CD1c-positive myeloid dendritic cell (primary cell): ENCODE data around the gene BRCA2.

Experiments
- DNase-seq: peaks from one replicate; pipeline ENCODE4 v3.0.0-alpha.2; 2016; ENCODE audit errors: extremely low spot score

BRCA2 gene, protein sequence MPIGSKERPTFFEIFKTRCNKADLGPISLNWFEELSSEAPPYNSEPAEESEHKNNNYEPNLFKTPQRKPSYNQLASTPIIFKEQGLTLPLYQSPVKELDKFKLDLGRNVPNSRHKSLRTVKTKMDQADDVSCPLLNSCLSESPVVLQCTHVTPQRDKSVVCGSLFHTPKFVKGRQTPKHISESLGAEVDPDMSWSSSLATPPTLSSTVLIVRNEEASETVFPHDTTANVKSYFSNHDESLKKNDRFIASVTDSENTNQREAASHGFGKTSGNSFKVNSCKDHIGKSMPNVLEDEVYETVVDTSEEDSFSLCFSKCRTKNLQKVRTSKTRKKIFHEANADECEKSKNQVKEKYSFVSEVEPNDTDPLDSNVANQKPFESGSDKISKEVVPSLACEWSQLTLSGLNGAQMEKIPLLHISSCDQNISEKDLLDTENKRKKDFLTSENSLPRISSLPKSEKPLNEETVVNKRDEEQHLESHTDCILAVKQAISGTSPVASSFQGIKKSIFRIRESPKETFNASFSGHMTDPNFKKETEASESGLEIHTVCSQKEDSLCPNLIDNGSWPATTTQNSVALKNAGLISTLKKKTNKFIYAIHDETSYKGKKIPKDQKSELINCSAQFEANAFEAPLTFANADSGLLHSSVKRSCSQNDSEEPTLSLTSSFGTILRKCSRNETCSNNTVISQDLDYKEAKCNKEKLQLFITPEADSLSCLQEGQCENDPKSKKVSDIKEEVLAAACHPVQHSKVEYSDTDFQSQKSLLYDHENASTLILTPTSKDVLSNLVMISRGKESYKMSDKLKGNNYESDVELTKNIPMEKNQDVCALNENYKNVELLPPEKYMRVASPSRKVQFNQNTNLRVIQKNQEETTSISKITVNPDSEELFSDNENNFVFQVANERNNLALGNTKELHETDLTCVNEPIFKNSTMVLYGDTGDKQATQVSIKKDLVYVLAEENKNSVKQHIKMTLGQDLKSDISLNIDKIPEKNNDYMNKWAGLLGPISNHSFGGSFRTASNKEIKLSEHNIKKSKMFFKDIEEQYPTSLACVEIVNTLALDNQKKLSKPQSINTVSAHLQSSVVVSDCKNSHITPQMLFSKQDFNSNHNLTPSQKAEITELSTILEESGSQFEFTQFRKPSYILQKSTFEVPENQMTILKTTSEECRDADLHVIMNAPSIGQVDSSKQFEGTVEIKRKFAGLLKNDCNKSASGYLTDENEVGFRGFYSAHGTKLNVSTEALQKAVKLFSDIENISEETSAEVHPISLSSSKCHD (N-terminal part only)

DNA sequence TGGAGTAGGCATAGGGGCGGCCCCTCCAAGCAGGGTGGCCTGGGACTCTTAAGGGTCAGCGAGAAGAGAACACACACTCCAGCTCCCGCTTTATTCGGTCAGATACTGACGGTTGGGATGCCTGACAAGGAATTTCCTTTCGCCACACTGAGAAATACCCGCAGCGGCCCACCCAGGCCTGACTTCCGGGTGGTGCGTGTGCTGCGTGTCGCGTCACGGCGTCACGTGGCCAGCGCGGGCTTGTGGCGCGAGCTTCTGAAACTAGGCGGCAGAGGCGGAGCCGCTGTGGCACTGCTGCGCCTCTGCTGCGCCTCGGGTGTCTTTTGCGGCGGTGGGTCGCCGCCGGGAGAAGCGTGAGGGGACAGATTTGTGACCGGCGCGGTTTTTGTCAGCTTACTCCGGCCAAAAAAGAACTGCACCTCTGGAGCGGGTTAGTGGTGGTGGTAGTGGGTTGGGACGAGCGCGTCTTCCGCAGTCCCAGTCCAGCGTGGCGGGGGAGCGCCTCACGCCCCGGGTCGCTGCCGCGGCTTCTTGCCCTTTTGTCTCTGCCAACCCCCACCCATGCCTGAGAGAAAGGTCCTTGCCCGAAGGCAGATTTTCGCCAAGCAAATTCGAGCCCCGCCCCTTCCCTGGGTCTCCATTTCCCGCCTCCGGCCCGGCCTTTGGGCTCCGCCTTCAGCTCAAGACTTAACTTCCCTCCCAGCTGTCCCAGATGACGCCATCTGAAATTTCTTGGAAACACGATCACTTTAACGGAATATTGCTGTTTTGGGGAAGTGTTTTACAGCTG lies at the start of gene BRCA2, which contains the start of gene ZAR1L:
BRCA2 (plus strand) TSS at position 271 of the 790 bp plus-strand sequence. CDS start 953 bp downstream, outside the sequence.
ZAR1L (minus strand) TSS at position 126 of the 790 bp plus-strand sequence. CDS start 3,438 bp downstream, outside the sequence.
- DNase-seq, result peak; percentile 98

DNA sequence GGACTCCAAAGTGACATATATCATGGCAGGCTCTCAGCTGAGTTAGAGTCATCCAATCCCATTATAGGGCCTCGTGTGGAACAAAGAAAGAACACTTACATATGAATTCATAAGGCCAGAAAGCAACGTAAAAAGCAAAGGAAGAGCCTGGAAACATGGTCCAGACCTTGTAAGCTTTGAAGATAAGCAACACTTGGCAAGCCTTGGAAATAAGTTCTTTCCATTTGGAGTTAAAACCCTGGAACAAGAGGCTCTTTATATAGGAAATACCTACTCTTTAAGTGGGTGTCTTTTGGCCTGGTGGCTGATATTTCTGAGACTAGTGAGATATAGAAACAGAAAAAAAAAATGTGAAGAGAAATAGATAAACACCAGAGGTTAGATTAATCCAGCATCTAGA lies 49.6 kb upstream of the BRCA2 start:
- no peak for DNase-seq

DNA sequence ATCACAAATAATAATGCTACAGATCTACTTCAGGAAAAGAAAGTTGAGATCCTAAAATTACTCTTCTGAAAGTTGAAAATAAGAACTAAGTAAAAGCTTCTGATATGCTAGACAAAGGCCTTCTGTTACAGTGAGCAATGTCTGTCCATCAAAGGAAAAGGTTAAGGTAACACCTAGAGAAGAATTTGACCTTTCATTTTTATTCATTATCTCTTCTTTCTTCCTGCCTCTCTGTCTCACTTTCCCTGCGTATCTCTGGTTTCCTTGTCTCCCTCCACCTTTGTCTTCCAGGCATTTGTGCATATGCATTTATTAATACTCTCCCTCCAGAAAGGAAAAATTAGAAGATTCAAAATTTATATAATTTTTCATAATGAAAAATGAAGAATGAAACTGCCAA lies 49.2 kb upstream of the BRCA2 start:
- DNase-seq, result no peak

DNA sequence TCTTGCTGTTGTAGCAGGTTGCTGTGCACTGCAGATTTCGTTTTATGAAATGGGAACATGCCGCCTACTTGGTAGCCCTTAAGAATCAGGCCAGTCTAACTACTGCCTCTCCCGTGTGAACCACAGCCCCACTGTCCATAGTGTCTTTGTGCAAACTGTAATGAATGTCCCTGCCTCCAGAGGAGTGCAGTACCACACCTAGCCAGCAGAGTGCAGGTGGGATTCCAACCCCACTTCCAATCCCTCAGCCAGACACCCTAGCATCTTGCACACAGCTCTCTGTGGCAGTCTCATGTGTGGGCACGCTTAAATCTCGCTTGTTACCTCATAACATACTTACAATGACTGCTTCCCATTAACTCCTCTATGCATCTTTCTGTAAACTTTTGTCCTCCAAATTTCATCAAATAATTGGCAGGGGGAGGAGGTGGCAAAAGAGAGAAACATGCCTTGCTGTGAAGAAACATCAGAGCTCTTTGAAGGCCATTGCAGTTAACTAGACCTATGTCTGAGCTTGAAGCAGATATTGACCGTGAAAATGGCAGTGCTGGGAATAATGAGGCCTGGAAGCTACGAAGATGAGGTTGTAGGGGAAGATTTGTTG lies 47.4 kb upstream of the BRCA2 start:
- DNase-seq, result no peak

DNA sequence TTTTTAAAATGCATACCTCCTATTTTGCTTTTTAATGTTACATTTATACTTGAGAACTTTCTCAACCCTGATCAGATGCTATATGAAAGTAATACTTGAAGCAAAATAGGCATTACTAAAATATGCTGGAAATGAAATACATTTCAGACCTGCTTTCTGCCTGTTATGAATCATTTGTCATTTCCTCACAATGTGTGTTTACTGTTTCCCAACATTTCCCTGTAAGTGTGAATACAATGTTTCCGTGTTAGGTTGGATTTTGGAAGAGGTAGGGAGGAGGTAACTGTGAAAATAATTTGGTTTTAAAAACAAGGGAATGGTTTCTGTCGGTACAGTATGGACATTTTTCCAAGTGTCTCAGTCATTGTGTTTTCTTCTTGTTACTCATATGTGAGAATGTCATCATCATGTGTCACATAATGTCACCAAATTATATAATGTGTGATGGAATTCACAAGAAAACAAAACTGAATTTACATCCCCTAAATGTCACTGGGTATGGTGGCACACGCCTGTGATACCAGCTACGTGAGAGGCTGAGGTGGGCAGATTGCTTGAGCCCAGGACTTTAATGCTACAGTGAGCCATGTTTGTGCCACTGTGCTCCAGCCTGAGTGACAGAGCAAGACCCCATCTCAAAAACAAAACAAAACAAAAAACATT lies 43.2 kb upstream of the BRCA2 start:
- no peak for DNase-seq

DNA sequence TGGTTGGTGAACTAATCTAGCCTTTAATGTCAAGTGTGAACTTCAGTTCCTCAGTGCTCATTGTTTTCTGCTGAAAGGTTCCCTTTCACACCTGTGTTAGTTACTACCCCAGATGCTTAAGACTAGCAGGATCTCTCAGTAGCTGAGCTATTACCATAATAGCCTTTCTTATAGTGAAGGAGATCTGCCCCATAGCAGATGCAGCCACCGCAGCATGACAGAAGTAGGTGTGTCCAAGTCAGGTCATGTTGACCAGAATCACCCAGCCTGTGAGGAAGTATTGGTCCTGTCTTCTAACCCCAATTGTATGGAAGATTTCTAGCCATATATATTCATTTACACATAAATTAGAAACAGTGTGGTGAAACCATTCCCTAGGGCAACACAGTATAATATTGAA lies 37.5 kb upstream of the BRCA2 start:
- DNase-seq, result no peak

DNA sequence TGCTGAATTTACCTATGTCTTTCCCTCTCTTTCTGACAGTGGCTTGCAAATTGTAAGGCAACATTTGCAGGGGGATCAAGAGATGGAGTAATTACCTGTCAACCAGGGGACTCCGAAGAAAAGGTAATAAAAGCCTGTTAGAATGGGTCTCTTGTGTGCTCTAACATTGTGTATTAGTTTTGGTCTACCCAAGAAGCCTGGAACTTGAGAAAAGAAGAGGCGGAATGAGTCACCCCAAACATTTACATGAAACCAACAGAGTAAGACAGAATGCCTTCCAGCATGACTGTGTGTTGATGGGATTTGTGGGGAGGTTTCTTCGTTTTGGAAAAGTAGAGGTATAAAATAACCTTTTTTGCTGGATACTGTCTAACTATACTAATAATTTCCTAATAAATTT lies 36.9 kb upstream of the BRCA2 start:
- no peak for DNase-seq

DNA sequence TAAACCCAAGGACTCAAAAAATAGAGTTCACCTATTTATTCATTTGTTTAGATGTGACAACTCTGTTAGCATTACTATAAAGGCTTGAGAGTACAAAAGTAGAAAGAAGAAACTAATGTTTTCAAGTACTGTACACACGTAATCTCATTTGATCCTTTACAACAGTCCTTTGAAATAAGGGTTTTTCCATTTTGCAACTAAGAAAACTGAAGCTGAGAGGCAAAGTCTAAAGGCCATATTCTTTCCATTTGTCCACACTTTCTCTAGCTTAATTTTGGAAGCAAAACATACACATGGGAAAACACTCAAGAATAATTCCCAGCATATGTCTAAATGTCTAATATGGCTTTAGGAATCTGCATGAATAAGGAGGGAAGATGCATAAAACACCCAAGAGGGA lies 34.2 kb upstream of the BRCA2 start:
- no peak for DNase-seq

DNA sequence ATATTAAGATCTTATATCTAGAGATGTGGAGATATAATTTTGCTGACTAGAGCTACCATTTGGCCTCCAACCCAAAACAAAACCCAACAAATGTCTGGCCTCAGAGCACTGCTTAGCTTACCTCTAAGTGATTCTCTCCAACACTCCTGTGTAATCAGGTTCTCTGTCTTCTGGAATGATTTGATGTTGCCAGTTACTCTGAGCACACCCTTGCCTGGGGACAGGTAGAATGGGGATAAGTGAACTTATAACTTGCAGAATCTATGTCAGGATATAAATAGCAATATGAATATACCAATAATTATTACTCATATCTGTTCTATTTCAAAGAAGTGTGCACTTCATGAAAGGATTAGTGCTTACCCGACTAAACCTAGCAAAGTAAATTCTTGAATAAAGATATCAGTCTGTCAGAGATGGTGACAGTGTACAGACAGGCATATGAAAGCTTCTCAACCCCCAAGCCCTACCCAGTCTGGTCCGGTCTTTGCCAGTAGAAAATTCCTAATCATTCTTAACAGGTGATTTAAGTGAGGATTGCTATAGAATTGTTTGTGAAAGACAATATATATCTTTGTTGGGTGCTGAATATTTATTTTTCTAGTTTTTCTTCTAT lies 33.1 kb upstream of the BRCA2 start:
- DNase-seq, result no peak

DNA sequence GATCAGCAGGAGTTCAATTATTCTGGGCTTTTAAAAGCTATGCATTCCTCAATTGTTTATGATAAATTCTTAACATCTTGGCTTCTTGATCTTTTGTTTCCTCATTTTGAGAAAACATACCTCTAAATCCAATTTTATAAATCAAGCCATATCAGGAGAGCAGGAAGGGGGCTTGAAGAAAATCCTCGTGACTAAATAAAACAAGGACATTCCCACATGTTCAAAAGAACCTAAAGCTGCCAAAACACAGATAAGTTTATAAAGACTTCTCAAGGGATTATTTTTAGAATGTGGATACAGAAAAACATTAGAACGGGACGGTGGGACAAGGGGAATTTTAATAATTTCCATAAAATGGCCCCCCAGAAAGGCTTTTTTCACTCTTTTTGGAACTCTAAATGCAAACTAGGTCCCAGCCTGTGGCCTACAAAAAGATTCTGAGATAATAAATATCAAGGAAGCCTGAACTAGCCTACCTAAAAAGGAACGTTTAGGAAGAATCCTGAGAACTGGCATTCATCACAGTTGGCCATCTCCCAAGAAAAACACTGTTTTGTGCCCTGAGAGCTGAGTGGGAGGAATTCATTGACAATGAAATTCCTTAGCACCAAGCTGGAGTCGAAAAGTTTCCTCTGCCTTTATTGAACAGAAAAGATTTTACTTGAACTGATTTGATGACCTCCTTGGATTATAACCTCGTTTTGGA lies 30.2 kb upstream of the BRCA2 start:
- DNase-seq, result no peak

DNA sequence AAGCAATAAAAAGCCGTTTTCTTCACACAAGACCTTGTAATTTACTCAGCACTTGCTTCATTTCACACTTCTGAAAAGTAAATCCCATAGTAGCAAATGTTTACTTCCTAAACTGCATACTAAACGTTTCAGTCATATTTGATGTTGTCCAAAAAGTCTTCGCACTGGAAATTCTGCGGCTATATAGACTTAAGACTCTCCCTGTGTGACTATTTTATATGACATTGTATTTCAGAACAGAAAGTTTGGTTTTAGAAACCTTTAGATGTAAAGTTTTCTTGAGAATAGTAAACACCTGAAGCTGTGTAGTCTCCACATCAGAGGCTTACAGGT lies 29.7 kb upstream of the BRCA2 start:
- DNase-seq, result no peak

DNA sequence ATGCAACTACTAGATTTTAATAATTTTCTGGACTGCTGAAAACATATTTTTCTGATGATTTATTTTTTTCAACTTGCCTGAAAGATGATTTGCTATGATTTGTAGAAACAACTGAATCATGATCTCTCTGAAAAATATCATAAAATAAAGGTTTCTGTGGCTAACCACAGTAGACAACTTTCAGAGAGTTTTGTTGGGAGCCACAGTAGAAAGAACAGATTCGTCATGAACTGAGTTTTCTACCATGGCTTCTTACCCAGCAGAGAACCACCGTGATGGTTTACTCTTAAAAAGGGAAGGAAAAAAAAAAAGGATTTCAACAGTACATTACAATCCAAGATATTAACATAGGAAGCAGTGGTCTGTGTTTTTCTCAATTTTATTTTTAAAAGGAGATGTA lies 18.1 kb upstream of the BRCA2 start:
- DNase-seq, result no peak

DNA sequence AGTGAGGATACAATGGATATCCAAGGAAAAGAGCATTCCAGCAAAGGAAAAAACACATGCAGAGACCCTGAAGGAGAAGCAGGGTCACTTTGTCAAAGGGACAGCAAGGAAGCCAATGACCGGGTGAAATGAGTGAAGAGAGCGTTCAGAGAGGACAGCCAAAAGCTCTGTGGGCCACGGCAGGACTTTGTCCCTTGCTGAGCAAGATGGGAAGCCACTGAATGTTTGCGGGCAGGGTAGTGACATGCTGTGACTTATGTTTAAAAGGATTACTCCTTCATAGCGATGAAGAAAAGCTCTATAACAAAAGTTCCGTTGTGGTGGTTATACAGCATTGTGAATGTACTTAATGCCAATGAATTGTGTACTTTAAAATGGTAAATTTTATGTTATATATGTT lies 16.6 kb upstream of the BRCA2 start:
- DNase-seq, result no peak

DNA sequence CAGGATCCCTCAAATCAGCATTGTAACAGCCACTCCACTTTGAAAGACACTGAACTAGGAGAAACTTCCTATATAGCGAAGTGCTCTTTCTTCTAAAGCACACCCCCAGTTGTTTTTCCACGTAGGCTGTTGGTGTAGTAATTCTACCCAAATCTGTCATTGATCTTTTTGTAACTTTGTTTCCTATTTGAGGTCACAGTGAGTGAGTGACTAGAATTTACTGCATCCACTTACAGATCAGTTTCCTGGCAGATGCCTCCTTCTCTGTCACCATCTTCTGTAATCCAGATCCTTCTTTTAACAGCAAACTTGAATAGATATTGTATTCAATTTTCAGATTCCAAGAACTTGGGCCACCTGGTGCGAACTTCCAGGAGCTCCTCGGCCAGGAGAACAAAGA lies 15.4 kb upstream of the BRCA2 start:
- no peak for DNase-seq

DNA sequence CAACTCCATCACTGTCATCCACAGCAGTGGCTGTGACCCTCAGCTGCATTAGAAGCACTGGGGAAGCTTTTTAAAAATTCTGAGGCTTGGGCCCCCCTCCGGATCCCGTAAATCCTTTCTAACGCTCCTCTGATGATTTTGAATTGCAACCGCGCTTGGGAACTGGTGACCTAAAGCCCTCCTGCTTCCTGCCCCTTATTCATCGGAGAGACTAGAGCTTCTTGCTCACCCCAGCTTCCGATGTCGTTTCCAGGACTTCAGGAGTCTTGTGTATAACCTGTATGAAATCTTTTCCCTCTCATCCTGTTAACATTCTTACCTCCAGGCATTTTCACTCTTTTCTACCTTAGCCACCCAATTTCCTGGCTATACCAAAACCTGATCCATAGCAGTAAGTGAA lies 14.9 kb upstream of the BRCA2 start:
- no peak for DNase-seq

DNA sequence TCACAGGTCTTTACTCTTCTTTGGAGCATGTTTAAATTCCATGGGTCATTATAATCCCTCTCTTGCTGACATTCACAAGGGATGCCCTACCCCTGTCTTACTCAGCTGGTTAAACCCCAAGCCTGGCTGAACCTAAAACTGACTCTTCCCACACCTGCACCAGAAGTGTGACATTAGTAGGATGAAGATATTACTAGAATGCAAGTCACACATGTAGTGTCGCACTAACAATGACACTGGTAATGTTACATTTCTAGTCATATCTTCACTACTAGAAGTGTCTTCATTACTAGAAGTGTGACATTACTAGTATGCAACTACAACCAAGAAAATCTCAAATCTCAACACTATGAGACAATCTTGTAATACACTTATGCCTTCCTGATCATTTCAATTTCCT lies 14.4 kb upstream of the BRCA2 start:
- no peak for DNase-seq

DNA sequence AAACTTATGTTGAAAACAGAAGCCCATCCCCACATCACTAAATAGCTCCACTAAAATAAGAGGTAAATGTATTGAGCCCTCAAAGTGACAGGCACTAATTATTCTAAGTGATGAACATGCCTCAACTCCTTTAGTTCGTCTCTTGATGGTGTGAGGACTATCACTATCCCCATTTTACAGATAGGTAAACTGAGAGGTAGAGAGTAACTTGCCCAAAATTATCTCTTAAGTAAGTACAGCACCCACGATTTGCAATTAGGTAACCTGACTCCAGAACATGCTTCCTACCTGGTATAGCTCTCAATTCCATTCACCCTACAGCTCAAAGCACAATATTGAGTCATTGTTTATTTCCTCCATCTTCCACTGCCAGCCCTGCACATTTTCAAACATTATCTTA lies 12.8 kb upstream of the BRCA2 start:
- no peak for DNase-seq

DNA sequence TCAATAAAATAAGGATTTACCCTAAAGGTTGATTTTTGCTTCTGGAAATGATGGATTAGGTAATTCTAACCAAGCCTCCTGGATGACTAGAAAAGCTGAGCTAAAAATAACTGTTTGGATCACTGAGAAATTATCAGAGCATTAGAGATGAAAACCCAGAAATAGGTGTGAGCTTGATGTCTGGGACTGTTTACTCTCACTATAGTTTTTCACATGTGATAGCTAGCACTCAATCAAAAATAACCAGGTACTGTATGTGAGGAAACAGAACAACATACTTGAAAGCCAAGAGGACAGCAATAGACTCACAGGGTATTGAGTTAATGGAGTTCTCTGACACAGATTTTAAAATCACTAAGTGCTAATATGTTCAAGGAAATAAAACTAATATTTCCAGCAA lies 9.7 kb upstream of the BRCA2 start:
- no peak for DNase-seq
